K562 (cell line): ENCODE results near the gene TRMT1. TPM values are rescaled to one million over a fixed set of nuclear protein-coding genes. Genes with fewer than 3 reads are reported as not detected.

Source experiments
- ATAC-seq: fragments of 200-7000 bp; cut with Tn5 transposase; 3 replicates; pipeline ENCODE4 v1.9.1; 2020; ENCODE audit warnings: moderate library complexity
- BruUV-seq: library from RNA; stranded (reverse); fragments of 400-500 nt; replicated peaks from 2 replicates; lab custom pipeline; 2021; lab: Mats Ljungman, UMichigan
- CTCF ChIA-PET: fragments of 300-600 bp; formaldehyde crosslinking; extraction: SDS; loops from one replicate; lab custom pipeline; 2021; ENCODE audit warnings: low intra/inter-chr PET ratio; lab: Yijun Ruan, JAX
- POLR2A ChIA-PET: fragments of 300-600, 350-650 bp; sonication (Branson Sonifier 250); formaldehyde crosslinking; extraction: SDS; loops from one replicate; lab custom pipeline; 2021; ENCODE audit warnings: antibody characterized with exemption, inconsistent platforms; lab: Yijun Ruan, JAX
- DNase-seq, 4 experiments: peaks; one replicate each; pipeline versions ENCODE4 v3.0.0 to v3.0.0-alpha.2; 2011 to 2018; ENCODE audit warnings: low spot score in 3 of 4, mixed read lengths in 3 of 4; ENCODE audit errors: extremely low read depth in 1 of 4
- FAIRE-seq: peaks from 2 replicates; lab custom pipeline; 2011; peaks lifted over from hg19 to GRCh38; lab: Jason Lieb, UNC
- H2AFZ ChIP-seq: 2 replicates; pipeline ENCODE4 v1.6.0; 2011; ENCODE audit warnings: low read depth, low read length, control low read depth, inconsistent platforms
- H3K27ac ChIP-seq: fragments of 200-600 bp; 3 replicates; pipeline ENCODE4 v1.8.0; 2011; ENCODE audit warnings: low read depth, mild to moderate bottlenecking, control low read depth, inconsistent platforms, low read length, moderate library complexity, mixed read lengths; ENCODE audit errors: extremely low read depth
- H3K27me3 ChIP-seq, 2 experiments: fragments of 300-600 bp in 1 of 2; 2 replicates in 1 of 2; 3 replicates in 1 of 2; pipeline versions ENCODE4 v1.6.0 to v1.8.0; 2011; ENCODE audit warnings: inconsistent platforms in 2 of 2, low read length in 2 of 2, mild to moderate bottlenecking in 1 of 2, mixed read lengths in 1 of 2, moderate library complexity in 1 of 2; ENCODE audit not compliant: control insufficient read depth in 2 of 2, insufficient read depth in 2 of 2
- H3K36me3 ChIP-seq: fragments of 300-600 bp; 3 replicates; pipeline ENCODE4 v1.8.0; 2011; ENCODE audit warnings: mild to moderate bottlenecking, low read length, inconsistent platforms; ENCODE audit not compliant: control insufficient read depth, insufficient read depth
- H3K4me1 ChIP-seq, 2 experiments: fragments of 200-600 bp in 1 of 2; replicated peaks in 1 of 2; 2 replicates in 1 of 2; 3 replicates in 1 of 2; pipeline versions ENCODE4 v1.5.1 to v1.8.0; 2011; ENCODE audit warnings: inconsistent platforms in 2 of 2, low read length in 2 of 2, mild to moderate bottlenecking in 1 of 2, mixed read lengths in 1 of 2, moderate library complexity in 1 of 2; ENCODE audit not compliant: control insufficient read depth in 2 of 2, insufficient read depth in 2 of 2
- H3K4me2 ChIP-seq: 2 replicates; pipeline ENCODE4 v1.6.1; 2011; ENCODE audit warnings: low read length, control low read depth, inconsistent platforms, mixed read lengths; ENCODE audit not compliant: insufficient read depth
- H3K4me3 ChIP-seq: fragments of 200-600 bp; sonication (generic), shearing (Covaris generic); 2 replicates; pipeline ENCODE4 v1.5.1; 2016; ENCODE audit warnings: control low read depth, inconsistent platforms
- H3K79me2 ChIP-seq: fragments of 200-600 bp; 3 replicates; pipeline ENCODE4 v1.8.0; 2011; ENCODE audit warnings: low read length, inconsistent platforms; ENCODE audit not compliant: control insufficient read depth, insufficient read depth
- H3K9ac ChIP-seq, 2 experiments: 2 replicates each; pipeline versions ENCODE4 v1.6.0 to v1.6.1; 2011; ENCODE audit warnings: low read depth in 2 of 2, low read length in 2 of 2, control low read depth in 1 of 2, inconsistent platforms in 1 of 2, mild to moderate bottlenecking in 1 of 2, mixed read lengths in 1 of 2; ENCODE audit not compliant: insufficient read depth in 1 of 2
- H3K9me1 ChIP-seq: one replicate; pipeline ENCODE4 v1.6.0; 2011; ENCODE audit warnings: inconsistent platforms, mild to moderate bottlenecking, low read length, moderate library complexity; ENCODE audit not compliant: control insufficient read depth, insufficient read depth
- H3K9me3 ChIP-seq: replicated peaks from 2 replicates; pipeline ENCODE4 v1.5.1; 2011; ENCODE audit warnings: low read depth, low read length, inconsistent platforms; ENCODE audit not compliant: control insufficient read depth, insufficient read depth
- H4K20me1 ChIP-seq: replicated peaks from 2 replicates; pipeline ENCODE4 v1.6.1; 2011; ENCODE audit warnings: low read length, inconsistent platforms, mixed read lengths; ENCODE audit not compliant: control insufficient read depth, insufficient read depth
- ARNT ChIP-seq, 2 experiments: fragments of 450-650 bp; IDR thresholded peaks; 2 replicates each; pipeline ENCODE4 v1.6.1; 2016; ENCODE audit warnings: mild to moderate bottlenecking in 1 of 2
- CCAR2 ChIP-seq: fragments of 200-400 bp; formaldehyde crosslinking; IDR thresholded peaks from 2 replicates; pipeline ENCODE4 v1.6.1; 2017; ENCODE audit warnings: mild to moderate bottlenecking, low read depth, low read length
- FOXM1 ChIP-seq, 2 experiments: fragments of 450-650 bp in 1 of 2; sonication (generic) in 1 of 2; formaldehyde crosslinking in 1 of 2; IDR thresholded peaks; 2 replicates each; pipeline versions ENCODE4 v1.6.1 to v1.9.0; 2017 to 2022; ENCODE audit warnings: low read depth in 2 of 2, mild to moderate bottlenecking in 2 of 2, missing genetic modification reagents in 1 of 2, moderate library complexity in 1 of 2
- KHSRP ChIP-seq: fragments of 450-650 bp; IDR thresholded peaks from 2 replicates; pipeline ENCODE4 v1.6.1; 2017
- SMAD2 ChIP-seq: fragments of 150-350 bp; IDR thresholded peaks from 2 replicates; pipeline ENCODE4 v1.6.1; 2014; ENCODE audit warnings: low read depth, mild to moderate bottlenecking, low read length
- SNRNP70 ChIP-seq: fragments of 200-400 bp; formaldehyde crosslinking; optimal IDR thresholded peaks from 2 replicates; pipeline ENCODE3; 2017; ENCODE audit warnings: low read depth, low read length
- TSC22D4 ChIP-seq: fragments of 450-650 bp; IDR thresholded peaks from 2 replicates; pipeline ENCODE4 v1.6.1; 2016; ENCODE audit warnings: missing genetic modification characterization, missing biosample characterization, control low read depth
- ZBTB7A ChIP-seq: IDR thresholded peaks from 2 replicates; pipeline ENCODE4 v1.6.1; 2011; ENCODE audit warnings: low read depth, mild to moderate bottlenecking, low read length, moderate library complexity, borderline replicate concordance; ENCODE audit not compliant: control insufficient read depth
- ZC3H11A ChIP-seq: IDR thresholded peaks from 2 replicates; pipeline ENCODE4 v1.6.1; 2012; ENCODE audit warnings: low read depth, low read length, improper control_type of control experiment
- WGBS: fragments of 100-300 bp; shearing (Covaris generic); methylation state at CpG from one replicate; pipeline ENCODE4 v1.1.6; 2016; ENCODE audit warnings: low coverage, mixed read lengths; ENCODE audit not compliant: insufficient coverage; ENCODE audit errors: missing lambda C conversion rate; 5-methylcytosine and 5-hydroxymethylcytosine counted together
- in situ Hi-C: fragments of 300-500 bp; cut with MboI; formaldehyde crosslinking; loops from 4 replicates; pipeline ENCODE4 v1.15.0; 2018; ENCODE audit warnings: inconsistent platforms, mixed read lengths
- intact Hi-C: fragments of 100-400 bp; cut with micrococcal nuclease; formaldehyde crosslinking; loops from 2 replicates; pipeline ENCODE4 v1.14.2; 2022
- polyA plus RNA-seq, 8 experiments: library from polyadenylated mRNA; depleted of rRNA in 4 of 8; stranded (reverse) in 5 of 8; unstranded in 3 of 8; fragments of >200 nt; fragmentation: Nextera tagmentation in 2 of 8; fragmentation: Illumina TruSeq in 1 of 8; extraction: Ambion mirVana in 2 of 8; extraction: Trizol in 1 of 8; gene quantifications; 2 replicates each; pipeline versions ENCODE4 v1.2.1 to v1.2.3, GENCODE V29; 2011 to 2014; ENCODE audit warnings: inconsistent platforms in 1 of 8, missing spikeins in 1 of 8
- total RNA-seq, 7 experiments: library from RNA; depleted of rRNA in 6 of 7; stranded (reverse); fragments of >200 nt in 6 of 7; fragmentation: Illumina TruSeq in 2 of 7; extraction: Trizol in 2 of 7; gene quantifications; 2 replicates each; pipeline versions ENCODE4 v1.2.1 to v1.2.3, GENCODE V29; 2011 to 2021; ENCODE audit warnings: low replicate concordance in 1 of 7
- TF ChIP-seq, protein P1 (sequence below): fragments of 450-650 bp; IDR thresholded peaks from 2 replicates; pipeline ENCODE4 v1.6.1; 2017; ENCODE audit warnings: antibody characterized with exemption, mild to moderate bottlenecking
- TF ChIP-seq, protein P2 (sequence below): fragments of 250-450 bp; sonication (Bioruptor Pico); IDR thresholded peaks from 2 replicates; pipeline ENCODE4 v1.5.0; 2021; ENCODE audit warnings: mild to moderate bottlenecking, borderline replicate concordance
- TF ChIP-seq, protein P3 (sequence below): sonication (generic); formaldehyde crosslinking; IDR thresholded peaks from 2 replicates; pipeline ENCODE4 v1.5.0; 2020; ENCODE audit warnings: missing genetic modification reagents
- TF ChIP-seq, protein P4 (sequence below): sonication (generic); formaldehyde crosslinking; IDR thresholded peaks from 2 replicates; pipeline ENCODE4 v1.8.1; 2023; ENCODE audit warnings: mild to moderate bottlenecking, missing genetic modification reagents, moderate library complexity

The TRMT1 gene
- total and polyA plus RNA-seq, 9 of the 15 experiments (the other 6 are each of a cell fraction or from before 2014, with no cell fraction given) = 5.8 to 158 (median 54.3) TPM

DNA sequence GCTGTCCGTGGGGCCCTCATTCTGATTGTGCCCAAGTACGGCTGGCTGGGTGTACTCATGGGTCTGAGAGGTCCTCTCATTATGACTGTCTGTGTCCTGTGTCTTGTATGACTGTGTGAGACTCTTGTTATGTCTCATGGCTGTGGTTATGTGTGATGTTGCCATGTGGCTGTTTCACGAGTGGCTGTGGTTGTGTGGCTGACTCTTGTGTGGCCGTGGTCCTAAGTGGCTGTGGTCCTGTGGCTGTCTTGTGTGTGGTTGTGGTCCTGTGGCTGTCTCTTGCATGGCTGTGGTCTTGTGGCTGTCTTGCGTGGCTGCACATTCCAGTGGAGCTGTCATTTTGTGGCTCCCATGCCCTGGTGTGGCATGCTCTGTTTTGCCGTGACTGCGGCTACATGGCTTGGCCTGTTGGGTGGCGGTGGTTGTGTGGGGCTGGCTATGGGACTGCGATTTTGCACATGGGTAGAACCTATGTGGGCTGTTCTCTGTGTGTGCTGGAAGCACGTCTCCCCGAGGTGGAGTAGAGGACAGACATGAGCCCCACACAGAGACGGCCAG, 16.4 kb downstream of the TRMT1 start:
- ATAC-seq (no peak), FAIRE-seq (no peak), DNase-seq (peak in 1 of 4 experiments; percentile 70)
- H3K27me3 ChIP-seq = no peaks in the 10 kb centered on the region
- H3K4me3 ChIP-seq = peak overlapping the region; percentile 98
- H3K27ac ChIP-seq = peak overlapping the region; percentile 98
- no peaks in the 10 kb centered on the region for H3K9me1 ChIP-seq
- H4K20me1 ChIP-seq = no peaks in the 10 kb centered on the region
- 66% methylated on average over 11 of the region's 12 CpGs for WGBS
- no peak overlapping the region for H2AFZ ChIP-seq
- in situ Hi-C loops (no loop called here), intact Hi-C loops (loop anchor here (10.0 kb wide), 1 partner anchor 135 kb away; no protein-coding TSS in a partner anchor)
- ChIA-PET CTCF (no interaction called here), POLR2A (interaction anchor here (0.6 to 3.1 kb wide), 9 partner anchors 17 to 123 kb away, joined by 3 to 16 read pairs (median 4); no protein-coding TSS in a partner anchor)
- TSS peak; percentile 10 for BruUV-seq
- peak overlapping the region; percentile 99 for H3K4me2 ChIP-seq
- H3K36me3 ChIP-seq = peaks cover 43% of the 10 kb centered on the region
- peaks cover 41 to 82% of the 10 kb centered on the region in 2 experiments for H3K4me1 ChIP-seq
- no peaks in the 10 kb centered on the region for H3K9me3 ChIP-seq
- peaks cover 60% of the 10 kb centered on the region for H3K79me2 ChIP-seq
- peak overlapping the region; percentile 74 to 95 for H3K9ac ChIP-seq
- TF ChIP-seq KHSRP (0 out of 2 replicates have a peak, but pooled peaks have one; percentile 18), ZBTB7A (no peak), CCAR2 (no peak), TSC22D4 (tag) (peak; percentile 87; the same call in 1 of the 2 replicates), ZC3H11A (no peak), SNRNP70 (no peak), FOXM1 (IDR thresholded peaks at IDR 0.05; ENCODE audit: low read depth) (no peak), FOXM1 (CRISPR knock-in tag; IDR thresholded peaks at IDR 0.05; ENCODE audit: low read depth) (peak; percentile 85; the same call in 1 of the 2 replicates), ARNT (IDR thresholded peaks at IDR 0.05) (peak; percentile 69 to 78; a peak in 3 of 4 replicates), SMAD2 (no peak)
- TF ChIP-seq, protein P1, sequence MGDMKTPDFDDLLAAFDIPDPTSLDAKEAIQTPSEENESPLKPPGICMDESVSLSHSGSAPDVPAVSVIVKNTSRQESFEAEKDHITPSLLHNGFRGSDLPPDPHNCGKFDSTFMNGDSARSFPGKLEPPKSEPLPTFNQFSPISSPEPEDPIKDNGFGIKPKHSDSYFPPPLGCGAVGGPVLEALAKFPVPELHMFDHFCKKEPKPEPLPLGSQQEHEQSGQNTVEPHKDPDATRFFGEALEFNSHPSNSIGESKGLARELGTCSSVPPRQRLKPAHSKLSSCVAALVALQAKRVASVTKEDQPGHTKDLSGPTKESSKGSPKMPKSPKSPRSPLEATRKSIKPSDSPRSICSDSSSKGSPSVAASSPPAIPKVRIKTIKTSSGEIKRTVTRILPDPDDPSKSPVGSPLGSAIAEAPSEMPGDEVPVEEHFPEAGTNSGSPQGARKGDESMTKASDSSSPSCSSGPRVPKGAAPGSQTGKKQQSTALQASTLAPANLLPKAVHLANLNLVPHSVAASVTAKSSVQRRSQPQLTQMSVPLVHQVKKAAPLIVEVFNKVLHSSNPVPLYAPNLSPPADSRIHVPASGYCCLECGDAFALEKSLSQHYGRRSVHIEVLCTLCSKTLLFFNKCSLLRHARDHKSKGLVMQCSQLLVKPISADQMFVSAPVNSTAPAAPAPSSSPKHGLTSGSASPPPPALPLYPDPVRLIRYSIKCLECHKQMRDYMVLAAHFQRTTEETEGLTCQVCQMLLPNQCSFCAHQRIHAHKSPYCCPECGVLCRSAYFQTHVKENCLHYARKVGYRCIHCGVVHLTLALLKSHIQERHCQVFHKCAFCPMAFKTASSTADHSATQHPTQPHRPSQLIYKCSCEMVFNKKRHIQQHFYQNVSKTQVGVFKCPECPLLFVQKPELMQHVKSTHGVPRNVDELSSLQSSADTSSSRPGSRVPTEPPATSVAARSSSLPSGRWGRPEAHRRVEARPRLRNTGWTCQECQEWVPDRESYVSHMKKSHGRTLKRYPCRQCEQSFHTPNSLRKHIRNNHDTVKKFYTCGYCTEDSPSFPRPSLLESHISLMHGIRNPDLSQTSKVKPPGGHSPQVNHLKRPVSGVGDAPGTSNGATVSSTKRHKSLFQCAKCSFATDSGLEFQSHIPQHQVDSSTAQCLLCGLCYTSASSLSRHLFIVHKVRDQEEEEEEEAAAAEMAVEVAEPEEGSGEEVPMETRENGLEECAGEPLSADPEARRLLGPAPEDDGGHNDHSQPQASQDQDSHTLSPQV = no peak
- TF ChIP-seq, protein P2, sequence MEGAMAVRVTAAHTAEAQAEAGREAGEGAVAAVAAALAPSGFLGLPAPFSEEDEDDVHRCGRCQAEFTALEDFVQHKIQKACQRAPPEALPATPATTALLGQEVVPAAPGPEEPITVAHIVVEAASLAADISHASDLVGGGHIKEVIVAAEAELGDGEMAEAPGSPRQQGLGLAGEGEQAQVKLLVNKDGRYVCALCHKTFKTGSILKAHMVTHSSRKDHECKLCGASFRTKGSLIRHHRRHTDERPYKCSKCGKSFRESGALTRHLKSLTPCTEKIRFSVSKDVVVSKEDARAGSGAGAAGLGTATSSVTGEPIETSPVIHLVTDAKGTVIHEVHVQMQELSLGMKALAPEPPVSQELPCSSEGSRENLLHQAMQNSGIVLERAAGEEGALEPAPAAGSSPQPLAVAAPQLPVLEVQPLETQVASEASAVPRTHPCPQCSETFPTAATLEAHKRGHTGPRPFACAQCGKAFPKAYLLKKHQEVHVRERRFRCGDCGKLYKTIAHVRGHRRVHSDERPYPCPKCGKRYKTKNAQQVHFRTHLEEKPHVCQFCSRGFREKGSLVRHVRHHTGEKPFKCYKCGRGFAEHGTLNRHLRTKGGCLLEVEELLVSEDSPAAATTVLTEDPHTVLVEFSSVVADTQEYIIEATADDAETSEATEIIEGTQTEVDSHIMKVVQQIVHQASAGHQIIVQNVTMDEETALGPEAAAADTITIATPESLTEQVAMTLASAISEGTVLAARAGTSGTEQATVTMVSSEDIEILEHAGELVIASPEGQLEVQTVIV (CRISPR knock-in tag) = no peak
- TF ChIP-seq, protein P3, sequence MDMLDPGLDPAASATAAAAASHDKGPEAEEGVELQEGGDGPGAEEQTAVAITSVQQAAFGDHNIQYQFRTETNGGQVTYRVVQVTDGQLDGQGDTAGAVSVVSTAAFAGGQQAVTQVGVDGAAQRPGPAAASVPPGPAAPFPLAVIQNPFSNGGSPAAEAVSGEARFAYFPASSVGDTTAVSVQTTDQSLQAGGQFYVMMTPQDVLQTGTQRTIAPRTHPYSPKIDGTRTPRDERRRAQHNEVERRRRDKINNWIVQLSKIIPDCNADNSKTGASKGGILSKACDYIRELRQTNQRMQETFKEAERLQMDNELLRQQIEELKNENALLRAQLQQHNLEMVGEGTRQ (CRISPR knock-in tag) = no peak
- TF ChIP-seq, protein P4, sequence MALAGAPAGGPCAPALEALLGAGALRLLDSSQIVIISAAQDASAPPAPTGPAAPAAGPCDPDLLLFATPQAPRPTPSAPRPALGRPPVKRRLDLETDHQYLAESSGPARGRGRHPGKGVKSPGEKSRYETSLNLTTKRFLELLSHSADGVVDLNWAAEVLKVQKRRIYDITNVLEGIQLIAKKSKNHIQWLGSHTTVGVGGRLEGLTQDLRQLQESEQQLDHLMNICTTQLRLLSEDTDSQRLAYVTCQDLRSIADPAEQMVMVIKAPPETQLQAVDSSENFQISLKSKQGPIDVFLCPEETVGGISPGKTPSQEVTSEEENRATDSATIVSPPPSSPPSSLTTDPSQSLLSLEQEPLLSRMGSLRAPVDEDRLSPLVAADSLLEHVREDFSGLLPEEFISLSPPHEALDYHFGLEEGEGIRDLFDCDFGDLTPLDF = no peak
